Neural cell (in vitro differentiated cells): ENCODE results near the gene OGDH. TPM values are rescaled to one million over a fixed set of nuclear protein-coding genes. Genes with fewer than 3 reads are reported as not detected.
"Not testable (repeated sequence)": the region's sequence is repeated elsewhere in the genome, so short reads cannot be mapped to it uniquely, and the experiment has no call there.

Experiments used
- H2AFZ ChIP-seq: fragments of 200-600, 300-800 bp; sonication (generic), shearing (Covaris generic); 2 replicates; pipeline ENCODE4 v1.6.0; 2014; ENCODE audit warnings: low read depth, mild to moderate bottlenecking, antibody characterized with exemption, low read length, moderate library complexity
- H3F3A ChIP-seq: fragments of 200-600 bp; shearing (Covaris generic); 2 replicates; pipeline ENCODE4 v1.6.1; 2016; ENCODE audit warnings: mild to moderate bottlenecking, moderate library complexity, mixed read lengths, antibody characterized with exemption, low read length; ENCODE audit not compliant: insufficient read depth, poor library complexity, severe bottlenecking
- H3K27ac ChIP-seq: fragments of 200-600, 300-800 bp; sonication (generic), shearing (Covaris generic); 2 replicates; pipeline ENCODE4 v1.5.1; 2014; ENCODE audit warnings: mild to moderate bottlenecking, low read length, moderate library complexity
- H3K27me3 ChIP-seq: fragments of 300-800, 200-600 bp; sonication (generic), shearing (Covaris generic); 2 replicates; pipeline ENCODE4 v1.6.0; 2014; ENCODE audit warnings: mild to moderate bottlenecking, low read depth, low read length, moderate library complexity; ENCODE audit not compliant: insufficient read depth
- H3K36me3 ChIP-seq: fragments of 300-800, 200-600 bp; sonication (generic), shearing (Covaris generic); 2 replicates; pipeline ENCODE4 v1.5.1; 2014; ENCODE audit warnings: mild to moderate bottlenecking, antibody characterized with exemption, low read length, moderate library complexity; ENCODE audit not compliant: insufficient read depth
- H3K4me2 ChIP-seq: fragments of 300-800, 200-600 bp; sonication (generic), shearing (Covaris generic); 2 replicates; pipeline ENCODE4 v1.6.0; 2014; ENCODE audit warnings: mild to moderate bottlenecking, low read length
- H3K4me3 ChIP-seq: fragments of 300-800, 200-600 bp; sonication (generic), shearing (Covaris generic); 2 replicates; pipeline ENCODE4 v1.5.1; 2014; ENCODE audit warnings: mild to moderate bottlenecking, low read length, moderate library complexity
- H3K79me2 ChIP-seq: fragments of 200-600 bp; shearing (Covaris generic); replicated peaks from 2 replicates; pipeline ENCODE4 v1.6.0; 2014; ENCODE audit warnings: mild to moderate bottlenecking, low read length, moderate library complexity; ENCODE audit not compliant: insufficient read depth
- H3K9ac ChIP-seq: fragments of 300-800, 200-600 bp; sonication (generic), shearing (Covaris generic); 2 replicates; pipeline ENCODE4 v1.6.1; 2016; ENCODE audit warnings: mild to moderate bottlenecking, low read length, mixed read lengths
- H3K9me2 ChIP-seq: fragments of 200-600 bp; shearing (Covaris generic); 2 replicates; pipeline ENCODE4 v1.6.1; 2016; ENCODE audit warnings: mild to moderate bottlenecking, low read length, mixed read lengths; ENCODE audit not compliant: insufficient read depth
- H3K9me3 ChIP-seq: fragments of 200-600, 300-800 bp; sonication (generic), shearing (Covaris generic); 2 replicates; pipeline ENCODE4 v1.6.1; 2016; ENCODE audit warnings: mild to moderate bottlenecking, mixed run types, low read length, moderate library complexity, mixed read lengths
- H4K20me1 ChIP-seq: fragments of 200-600 bp; shearing (Covaris generic); 2 replicates; pipeline ENCODE4 v1.6.1; 2016; ENCODE audit warnings: mild to moderate bottlenecking, mixed run types; ENCODE audit not compliant: insufficient read depth
- EP300 ChIP-seq: fragments of 450-650 bp; conservative IDR thresholded peaks from 2 replicates; pipeline ENCODE4 v1.6.1; 2014; ENCODE audit warnings: antibody characterized with exemption, mild to moderate bottlenecking, moderate library complexity; ENCODE audit not compliant: poor library complexity, severe bottlenecking
- EZH2 ChIP-seq: fragments of 200-600, 300-800 bp; shearing (Covaris generic), sonication (generic); IDR thresholded peaks from 2 replicates; pipeline ENCODE4 v1.6.1; 2014; ENCODE audit warnings: antibody characterized with exemption, low read length, borderline replicate concordance, mild to moderate bottlenecking; ENCODE audit not compliant: insufficient read depth, poor library complexity, severe bottlenecking
- MXI1 ChIP-seq: fragments of 450-650 bp; conservative IDR thresholded peaks from 2 replicates; pipeline ENCODE4 v1.6.1; 2014; ENCODE audit warnings: antibody characterized with exemption, mild to moderate bottlenecking; ENCODE audit not compliant: poor library complexity, severe bottlenecking
- POLR2AphosphoS5 ChIP-seq: IDR thresholded peaks from 2 replicates; pipeline ENCODE4 v1.6.1; 2012
- RAD21 ChIP-seq: fragments of 450-650 bp; conservative IDR thresholded peaks from 2 replicates; pipeline ENCODE4 v1.6.1; 2014; ENCODE audit warnings: antibody characterized with exemption, mild to moderate bottlenecking, moderate library complexity
- SMC3 ChIP-seq: fragments of 450-650 bp; conservative IDR thresholded peaks from 2 replicates; pipeline ENCODE4 v1.6.1; 2014; ENCODE audit warnings: antibody characterized with exemption, mild to moderate bottlenecking, moderate library complexity; ENCODE audit not compliant: poor library complexity
- TAF1 ChIP-seq: IDR thresholded peaks from 2 replicates; pipeline ENCODE4 v1.6.1; 2012; ENCODE audit warnings: low read depth
- polyA plus RNA-seq: library from polyadenylated mRNA; depleted of rRNA; stranded (reverse); fragments of >200 nt; gene quantifications from 2 replicates; pipeline ENCODE4 v1.2.3, GENCODE V29; 2014
- TF ChIP-seq, protein P1 (sequence below): IDR thresholded peaks from 2 replicates; pipeline ENCODE4 v1.6.1; 2012; ENCODE audit warnings: borderline replicate concordance
- TF ChIP-seq, protein P2 (sequence below): fragments of 450-650 bp; IDR thresholded peaks from 2 replicates; pipeline ENCODE4 v1.5.1; 2014; ENCODE audit warnings: antibody characterized with exemption, mild to moderate bottlenecking, moderate library complexity; ENCODE audit not compliant: poor library complexity, severe bottlenecking

OGDH gene
- polyA plus RNA-seq, 1 donor from 2014 or later, result 16.9 TPM

DNA sequence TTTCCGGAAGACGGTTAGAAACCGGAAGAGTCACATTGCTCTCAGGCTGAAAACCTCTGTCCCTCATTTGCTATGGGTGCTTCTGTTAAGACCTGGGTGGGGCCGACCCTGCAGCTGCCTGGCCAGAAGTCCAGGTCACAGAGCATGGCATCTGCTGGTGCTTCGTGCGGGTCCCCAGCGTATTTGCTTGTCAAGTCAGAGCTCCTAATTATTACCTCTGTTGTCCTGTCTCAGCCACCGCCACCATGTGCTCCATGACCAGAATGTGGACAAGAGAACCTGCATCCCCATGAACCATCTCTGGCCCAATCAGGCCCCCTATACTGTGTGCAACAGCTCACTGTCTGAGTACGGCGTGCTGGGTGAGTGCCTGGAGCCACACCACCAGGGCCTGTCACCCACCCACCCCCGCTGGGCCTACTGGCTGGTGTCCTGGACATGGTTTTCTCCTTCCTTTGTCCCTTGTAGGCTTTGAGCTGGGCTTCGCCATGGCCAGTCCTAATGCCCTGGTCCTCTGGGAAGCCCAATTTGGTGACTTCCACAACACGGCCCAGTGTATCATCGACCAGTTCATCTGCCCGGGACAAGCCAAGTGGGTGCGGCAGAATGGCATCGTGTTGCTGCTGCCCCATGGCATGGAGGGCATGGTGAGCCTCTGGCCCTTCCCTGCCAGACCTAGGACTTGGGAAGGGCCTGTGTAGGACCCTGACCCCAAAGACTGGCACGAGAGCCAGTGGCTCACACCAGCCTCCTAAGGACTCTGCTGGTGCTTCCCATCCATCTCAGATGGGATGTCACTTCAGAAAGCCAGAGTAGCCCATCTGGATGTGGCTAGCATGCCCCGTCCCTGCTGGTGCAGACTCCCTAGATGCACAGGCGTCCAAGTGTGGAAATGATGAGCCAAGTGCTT, 91.0 kb downstream of the OGDH start:
- Histone ChIP-seq H3K79me2 (no peaks in the 10 kb centered on the region), H3K9ac (no peak overlapping the region), H2AFZ (no peak overlapping the region), H3K4me3 (no peak overlapping the region), H3K9me2 (no peaks in the 10 kb centered on the region), H3K27ac (no peak overlapping the region), H4K20me1 (no peaks in the 10 kb centered on the region), H3K9me3 (no peaks in the 10 kb centered on the region), H3K27me3 (no peaks in the 10 kb centered on the region), H3K36me3 (no peaks in the 10 kb centered on the region), H3F3A (no peaks in the 10 kb centered on the region), H3K4me2 (no peak overlapping the region)
- no peak for TF ChIP-seq EZH2
- no peak for TF ChIP-seq TAF1
- no peak for TF ChIP-seq POLR2AphosphoS5
- TF ChIP-seq, protein P1, sequence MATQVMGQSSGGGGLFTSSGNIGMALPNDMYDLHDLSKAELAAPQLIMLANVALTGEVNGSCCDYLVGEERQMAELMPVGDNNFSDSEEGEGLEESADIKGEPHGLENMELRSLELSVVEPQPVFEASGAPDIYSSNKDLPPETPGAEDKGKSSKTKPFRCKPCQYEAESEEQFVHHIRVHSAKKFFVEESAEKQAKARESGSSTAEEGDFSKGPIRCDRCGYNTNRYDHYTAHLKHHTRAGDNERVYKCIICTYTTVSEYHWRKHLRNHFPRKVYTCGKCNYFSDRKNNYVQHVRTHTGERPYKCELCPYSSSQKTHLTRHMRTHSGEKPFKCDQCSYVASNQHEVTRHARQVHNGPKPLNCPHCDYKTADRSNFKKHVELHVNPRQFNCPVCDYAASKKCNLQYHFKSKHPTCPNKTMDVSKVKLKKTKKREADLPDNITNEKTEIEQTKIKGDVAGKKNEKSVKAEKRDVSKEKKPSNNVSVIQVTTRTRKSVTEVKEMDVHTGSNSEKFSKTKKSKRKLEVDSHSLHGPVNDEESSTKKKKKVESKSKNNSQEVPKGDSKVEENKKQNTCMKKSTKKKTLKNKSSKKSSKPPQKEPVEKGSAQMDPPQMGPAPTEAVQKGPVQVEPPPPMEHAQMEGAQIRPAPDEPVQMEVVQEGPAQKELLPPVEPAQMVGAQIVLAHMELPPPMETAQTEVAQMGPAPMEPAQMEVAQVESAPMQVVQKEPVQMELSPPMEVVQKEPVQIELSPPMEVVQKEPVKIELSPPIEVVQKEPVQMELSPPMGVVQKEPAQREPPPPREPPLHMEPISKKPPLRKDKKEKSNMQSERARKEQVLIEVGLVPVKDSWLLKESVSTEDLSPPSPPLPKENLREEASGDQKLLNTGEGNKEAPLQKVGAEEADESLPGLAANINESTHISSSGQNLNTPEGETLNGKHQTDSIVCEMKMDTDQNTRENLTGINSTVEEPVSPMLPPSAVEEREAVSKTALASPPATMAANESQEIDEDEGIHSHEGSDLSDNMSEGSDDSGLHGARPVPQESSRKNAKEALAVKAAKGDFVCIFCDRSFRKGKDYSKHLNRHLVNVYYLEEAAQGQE, result no peak
- TF ChIP-seq SMC3, result no peak
- no peak for TF ChIP-seq MXI1
- no peak for TF ChIP-seq EP300
- TF ChIP-seq, protein P2, sequence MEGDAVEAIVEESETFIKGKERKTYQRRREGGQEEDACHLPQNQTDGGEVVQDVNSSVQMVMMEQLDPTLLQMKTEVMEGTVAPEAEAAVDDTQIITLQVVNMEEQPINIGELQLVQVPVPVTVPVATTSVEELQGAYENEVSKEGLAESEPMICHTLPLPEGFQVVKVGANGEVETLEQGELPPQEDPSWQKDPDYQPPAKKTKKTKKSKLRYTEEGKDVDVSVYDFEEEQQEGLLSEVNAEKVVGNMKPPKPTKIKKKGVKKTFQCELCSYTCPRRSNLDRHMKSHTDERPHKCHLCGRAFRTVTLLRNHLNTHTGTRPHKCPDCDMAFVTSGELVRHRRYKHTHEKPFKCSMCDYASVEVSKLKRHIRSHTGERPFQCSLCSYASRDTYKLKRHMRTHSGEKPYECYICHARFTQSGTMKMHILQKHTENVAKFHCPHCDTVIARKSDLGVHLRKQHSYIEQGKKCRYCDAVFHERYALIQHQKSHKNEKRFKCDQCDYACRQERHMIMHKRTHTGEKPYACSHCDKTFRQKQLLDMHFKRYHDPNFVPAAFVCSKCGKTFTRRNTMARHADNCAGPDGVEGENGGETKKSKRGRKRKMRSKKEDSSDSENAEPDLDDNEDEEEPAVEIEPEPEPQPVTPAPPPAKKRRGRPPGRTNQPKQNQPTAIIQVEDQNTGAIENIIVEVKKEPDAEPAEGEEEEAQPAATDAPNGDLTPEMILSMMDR, result no peak
- no peak for TF ChIP-seq RAD21

- Histone ChIP-seq H3F3A (no peaks in the 10 kb centered on the region), H3K79me2 (no peaks in the 10 kb centered on the region), H2AFZ (no peak overlapping the region), H3K4me2 (no peak overlapping the region), H3K27ac (no peak overlapping the region), H3K9ac (no peak overlapping the region), H4K20me1 (no peaks in the 10 kb centered on the region), H3K36me3 (no peaks in the 10 kb centered on the region), H3K9me2 (no peaks in the 10 kb centered on the region), H3K9me3 (no peaks in the 10 kb centered on the region), H3K4me3 (no peak overlapping the region), H3K27me3 (no peaks in the 10 kb centered on the region)
- no peak for TF ChIP-seq EZH2
- TF ChIP-seq SMC3, result no peak
- no peak for TF ChIP-seq MXI1
- no peak for TF ChIP-seq EP300
- no peak for TF ChIP-seq POLR2AphosphoS5
- TF ChIP-seq, protein P2, result no peak
- TF ChIP-seq, protein P1, result no peak
Observed at GRCh38 chr7:44698046-44698580, 91.7 kb downstream of the OGDH start.

DNA sequence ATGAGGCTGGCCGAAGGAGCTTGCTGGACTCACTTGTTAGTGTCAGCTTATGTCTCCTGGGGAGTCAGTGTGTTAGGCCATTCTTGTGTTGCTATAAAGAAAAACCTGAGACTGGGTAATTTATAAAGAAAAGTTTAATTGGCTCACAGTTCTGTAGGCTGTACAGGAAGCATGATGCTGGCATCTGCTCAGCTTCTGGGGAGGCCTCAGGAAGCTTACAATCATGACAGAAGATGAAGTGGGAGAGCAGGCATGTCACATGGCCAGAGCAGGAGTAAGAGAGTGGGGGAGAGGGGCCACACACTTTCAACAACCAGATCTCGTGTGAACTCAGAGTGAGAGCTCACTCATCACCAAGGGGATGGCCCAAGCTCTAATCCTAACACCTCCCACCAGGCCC, 93.2 kb downstream of the OGDH start:
- H3F3A ChIP-seq, H3K79me2 ChIP-seq, H3K27me3 ChIP-seq, H4K20me1 ChIP-seq, H3K9me2 ChIP-seq, H3K9me3 ChIP-seq, H3K36me3 ChIP-seq, H3K4me2 ChIP-seq, H3K27ac ChIP-seq, H3K9ac ChIP-seq, H2AFZ ChIP-seq, H3K4me3 ChIP-seq: not testable (repeated sequence)
